Lung (tissue), 12 donors: Measurements from ENCODE around the gene AZGP1. TPM values are rescaled to one million over a fixed set of nuclear protein-coding genes. Genes with fewer than 3 reads are reported as not detected.
"Not testable (repeated sequence)": the region's sequence is repeated elsewhere in the genome, so short reads cannot be mapped to it uniquely, and the experiment has no call there.

Experiments
- ATAC-seq: fragments of 200-7000 bp; cut with Tn5 transposase; one replicate; pipeline ENCODE4 v1.9.1; 2020; ENCODE audit warnings: moderate number of reproducible peaks; ENCODE audit not compliant: insufficient read depth, low FRiP score
- DNase-seq, 3 donors: peaks; one replicate each; pipeline ENCODE4 v3.0.0-alpha.2; 2013 to 2017
- H3K27ac ChIP-seq, 2 donors: one replicate each; pipeline ENCODE4 v1.5.1; 2013; ENCODE audit warnings: mild to moderate bottlenecking in 2 of 2, moderate library complexity in 2 of 2, control low read depth in 1 of 2, inconsistent platforms in 1 of 2, low read depth in 1 of 2, low read length in 1 of 2
- H3K27me3 ChIP-seq, 3 donors: one replicate each; pipeline ENCODE4 v1.5.1; 2013; ENCODE audit warnings: low read length in 2 of 3; ENCODE audit not compliant: control insufficient read depth in 3 of 3, insufficient read depth in 3 of 3
- H3K36me3 ChIP-seq, 4 donors: one replicate each; pipeline ENCODE4 v1.5.1; 2013; ENCODE audit warnings: low read length in 4 of 4, mild to moderate bottlenecking in 1 of 4, moderate library complexity in 1 of 4; ENCODE audit not compliant: control insufficient read depth in 4 of 4, insufficient read depth in 4 of 4
- H3K4me1 ChIP-seq, 5 donors: one replicate each; pipeline ENCODE4 v1.5.1; 2013; ENCODE audit warnings: low read length in 5 of 5, mild to moderate bottlenecking in 2 of 5, moderate library complexity in 1 of 5; ENCODE audit not compliant: control insufficient read depth in 5 of 5, insufficient read depth in 5 of 5
- H3K4me3 ChIP-seq: one replicate; pipeline ENCODE4 v1.5.1; 2013; ENCODE audit warnings: mild to moderate bottlenecking, control low read depth, moderate library complexity
- H3K9ac ChIP-seq, 2 donors: one replicate each; pipeline ENCODE4 v1.5.1; 2013; ENCODE audit warnings: low read length in 2 of 2, control low read depth in 1 of 2; ENCODE audit not compliant: insufficient read depth in 1 of 2
- H3K9me3 ChIP-seq, 4 donors: one replicate each; pipeline ENCODE4 v1.5.1; 2013; ENCODE audit warnings: low read length in 3 of 4, mild to moderate bottlenecking in 1 of 4, moderate library complexity in 1 of 4; ENCODE audit not compliant: control insufficient read depth in 4 of 4, insufficient read depth in 3 of 4
- CTCF ChIP-seq: IDR thresholded peaks from 2 replicates; pipeline ENCODE4 v1.5.1; 2012; ENCODE audit warnings: mild to moderate bottlenecking; ENCODE audit errors: control extremely low read depth, extremely low read depth
- WGBS, 2 donors: extraction: QIAGEN DNeasy Blood & Tissue Kit; methylation state at CpG; one replicate each; pipeline ENCODE4 v1.1.7; 2013; 5-methylcytosine and 5-hydroxymethylcytosine counted together
- polyA plus RNA-seq, 2 donors: library from polyadenylated mRNA; stranded (reverse); fragments of 200-250 nt; gene quantifications; one replicate each; pipeline ENCODE4 v1.2.1, GENCODE V29; 2013
- total RNA-seq, 2 donors: library from RNA; depleted of rRNA in 1 of 2; stranded (reverse); fragments of >200 nt in 1 of 2; gene quantifications; one replicate each; pipeline ENCODE4 v1.2.1, GENCODE V29; 2014 to 2021
- donor health status: control.
- donor health status: control.
- donor health status: Bipolar disorder and iron deficiency.
- donor health status: healthy.
- donor health status: DM: yes; HTN: yes; CAD: no.

Gene AZGP1
- total and polyA plus RNA-seq, 4 donors, result 4.1 to 82.8 (median 28.5) TPM

GRCh38 chr7:99987846-99988245 lies 12.0 kb upstream of the AZGP1 start:
- no peaks in the 10 kb centered on the region for H3K27me3 ChIP-seq
- ATAC-seq (no peak), DNase-seq (no peak)
- H3K4me3 ChIP-seq, result no peak overlapping the region
- WGBS, 2 donors, result 77 to 96% methylated on average over 5 of the region's 5 CpGs
- H3K36me3 ChIP-seq, result no peaks in the 10 kb centered on the region
- no peak overlapping the region for H3K27ac ChIP-seq
- H3K9ac ChIP-seq, result no peak overlapping the region
- H3K9me3 ChIP-seq, result no peaks in the 10 kb centered on the region
- TF ChIP-seq CTCF, result no peak
- no peaks in the 10 kb centered on the region for H3K4me1 ChIP-seq

DNA sequence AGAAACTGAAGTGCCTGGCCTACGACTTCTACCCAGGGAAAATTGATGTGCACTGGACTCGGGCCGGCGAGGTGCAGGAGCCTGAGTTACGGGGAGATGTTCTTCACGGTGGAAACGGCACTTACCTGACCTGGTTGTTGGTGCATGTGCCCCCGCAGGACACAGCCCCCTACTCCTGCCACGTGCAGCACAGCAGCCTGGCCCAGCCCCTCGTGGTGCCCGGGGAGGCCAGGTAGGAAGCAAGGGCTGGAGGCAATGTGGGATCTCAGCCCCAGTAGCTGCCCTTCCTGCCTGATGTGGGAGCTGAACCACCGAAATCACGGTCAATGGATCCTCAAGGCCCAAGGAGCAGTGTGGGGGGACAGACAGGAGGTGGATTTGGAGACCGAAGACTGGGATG lies 11.5 kb upstream of the AZGP1 start:
- H3K36me3 ChIP-seq, H3K9ac ChIP-seq, DNase-seq, ATAC-seq, H3K4me1 ChIP-seq, H3K4me3 ChIP-seq, H3K27me3 ChIP-seq, H3K9me3 ChIP-seq, H3K27ac ChIP-seq: not testable (repeated sequence)
- WGBS, 2 donors, result 81 to 82% methylated on average over 13 of the region's 14 CpGs

DNA sequence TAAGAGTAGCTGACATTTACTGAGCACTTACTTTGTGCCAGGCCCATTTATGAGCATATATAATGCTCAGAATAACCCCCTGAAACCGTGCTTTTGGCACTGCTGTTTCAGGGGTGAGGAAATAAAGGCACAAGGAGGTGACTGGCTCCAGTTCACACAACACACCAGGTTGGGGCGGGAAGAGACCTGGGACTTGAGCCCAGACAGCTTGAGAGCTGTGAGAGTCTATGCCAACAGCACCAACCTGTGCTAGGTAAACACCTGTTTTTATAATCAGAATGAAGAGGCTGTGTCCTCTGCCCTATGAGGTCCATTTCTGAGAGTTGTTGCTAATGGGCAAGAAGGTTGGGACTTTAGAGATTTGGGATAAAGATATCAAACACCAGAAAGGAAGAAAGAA lies 8.8 kb upstream of the AZGP1 start:
- Histone ChIP-seq H3K4me1 (no peaks in the 10 kb centered on the region), H3K4me3 (no peak overlapping the region), H3K9me3 (no peaks in the 10 kb centered on the region), H3K27me3 (no peaks in the 10 kb centered on the region), H3K27ac (no peak overlapping the region), H3K36me3 (no peaks in the 10 kb centered on the region), H3K9ac (no peak overlapping the region)
- whole genome bisulfite sequencing, 2 donors, result 58 to 70% methylated on average over 2 of the region's 2 CpGs
- TF ChIP-seq CTCF, result no peak
- no peak for DNase-seq
- no peak for ATAC-seq

DNA sequence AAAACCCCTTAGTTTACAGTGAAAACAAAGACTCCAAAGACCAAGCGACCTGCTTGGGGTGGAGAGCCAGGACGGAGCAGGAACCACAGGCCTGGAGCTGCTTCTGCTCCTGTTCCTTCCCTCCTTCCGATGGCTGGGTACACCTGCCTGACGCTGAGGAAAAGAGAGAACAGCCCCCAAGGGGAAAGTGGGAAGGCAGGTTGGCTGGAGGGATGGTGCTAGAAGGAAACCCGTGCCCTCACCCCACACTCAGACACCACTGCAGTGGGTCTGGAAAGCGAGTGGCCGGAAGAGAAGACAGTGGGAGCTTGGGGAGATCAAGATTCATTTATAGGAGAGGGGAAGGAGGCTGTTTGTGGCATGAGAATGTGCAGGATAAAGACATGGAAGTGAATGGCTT lies 5.2 kb upstream of the AZGP1 start:
- H3K9ac ChIP-seq, H3K4me3 ChIP-seq, H3K27ac ChIP-seq, H3K36me3 ChIP-seq, H3K4me1 ChIP-seq, DNase-seq, H3K27me3 ChIP-seq, H3K9me3 ChIP-seq, ATAC-seq: not testable (repeated sequence)
- WGBS, 2 donors, result 87 to 90% methylated on average over 7 of the region's 7 CpGs

DNA sequence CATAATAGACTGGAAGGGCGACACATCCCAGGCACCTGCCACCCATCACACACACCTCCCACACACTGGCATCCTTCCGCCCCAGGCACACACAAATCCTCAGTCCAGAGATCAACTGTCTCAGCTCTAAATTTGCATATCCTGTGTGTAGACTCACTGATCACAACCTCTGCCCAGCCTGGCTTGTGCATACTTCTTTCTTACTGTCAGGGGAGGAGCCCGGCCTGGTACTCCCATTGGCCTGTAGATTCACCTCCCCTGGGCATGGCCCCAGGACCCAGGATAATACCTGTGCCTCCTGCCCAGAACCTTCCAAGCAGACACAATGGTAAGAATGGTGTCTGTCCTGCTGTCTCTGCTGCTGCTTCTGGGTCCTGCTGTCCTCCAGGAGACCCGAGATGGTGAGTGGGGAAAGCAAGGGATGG lies 4.6 kb upstream of the AZGP1 start:
- H3K9me3 ChIP-seq, H3K27ac ChIP-seq, DNase-seq, H3K9ac ChIP-seq, ATAC-seq, H3K36me3 ChIP-seq, H3K27me3 ChIP-seq, H3K4me1 ChIP-seq, H3K4me3 ChIP-seq: not testable (repeated sequence)
- WGBS, 2 donors, result 58 to 66% methylated on average over 3 to 4 of the region's 4 CpGs
